Renal pelvis (tissue), 4 donors: ENCODE results near the gene DHCR24. TPM values are rescaled to one million over a fixed set of nuclear protein-coding genes. Genes with fewer than 3 reads are reported as not detected.

Source experiments
- DNase-seq: peaks from one replicate; pipeline ENCODE4 v3.0.0-alpha.2; 2013
- polyA plus RNA-seq, 3 donors: library from polyadenylated mRNA; unstranded; fragments of 120-200 nt; gene quantifications; one replicate each; pipeline ENCODE4 v1.2.1, GENCODE V29; 2013; ENCODE audit not compliant: insufficient read length in 3 of 3

DHCR24 gene
- polyA plus RNA-seq, 3 donors = 82.1 to 110 (median 86.7) TPM

DNA sequence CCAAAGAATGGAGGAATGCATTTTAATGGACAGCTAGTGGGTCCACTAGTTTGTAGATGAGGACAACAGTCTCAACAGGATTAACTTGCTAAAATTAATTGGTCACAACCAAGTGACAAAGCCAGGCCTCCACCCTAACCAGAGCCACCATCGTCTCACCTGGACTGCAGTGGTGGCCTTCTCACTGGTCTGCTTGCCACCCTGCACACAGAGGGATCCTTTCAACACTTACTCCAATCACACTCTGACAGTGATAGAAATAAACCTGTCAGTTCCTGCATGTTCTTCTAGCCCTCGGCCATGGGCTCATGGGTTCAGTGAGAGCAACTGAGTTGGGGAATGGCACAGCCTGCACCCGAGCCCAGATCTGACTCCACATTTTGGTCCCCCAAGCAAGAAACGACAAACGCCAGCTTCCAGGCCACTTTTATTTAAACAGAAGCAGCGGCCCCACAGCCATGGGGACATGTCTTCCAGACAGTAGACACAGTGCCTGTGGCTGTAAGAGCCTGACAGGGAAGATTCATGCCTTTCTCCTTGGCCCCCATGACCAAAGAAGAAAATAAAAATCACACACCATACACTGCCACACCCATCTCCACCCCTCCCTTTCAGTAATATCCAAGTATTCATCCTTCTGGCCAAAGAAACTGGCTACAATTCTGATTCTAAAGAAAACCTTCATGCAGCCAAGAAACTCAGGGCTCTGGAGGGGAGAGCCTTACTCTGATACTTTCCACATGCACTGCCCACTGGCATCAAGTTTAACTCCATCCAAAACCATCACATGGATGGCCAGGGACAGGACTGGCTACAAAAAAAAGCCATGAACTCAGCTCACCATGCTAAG, 37.6 kb downstream of the DHCR24 start:
- no peak for DNase-seq

DNA sequence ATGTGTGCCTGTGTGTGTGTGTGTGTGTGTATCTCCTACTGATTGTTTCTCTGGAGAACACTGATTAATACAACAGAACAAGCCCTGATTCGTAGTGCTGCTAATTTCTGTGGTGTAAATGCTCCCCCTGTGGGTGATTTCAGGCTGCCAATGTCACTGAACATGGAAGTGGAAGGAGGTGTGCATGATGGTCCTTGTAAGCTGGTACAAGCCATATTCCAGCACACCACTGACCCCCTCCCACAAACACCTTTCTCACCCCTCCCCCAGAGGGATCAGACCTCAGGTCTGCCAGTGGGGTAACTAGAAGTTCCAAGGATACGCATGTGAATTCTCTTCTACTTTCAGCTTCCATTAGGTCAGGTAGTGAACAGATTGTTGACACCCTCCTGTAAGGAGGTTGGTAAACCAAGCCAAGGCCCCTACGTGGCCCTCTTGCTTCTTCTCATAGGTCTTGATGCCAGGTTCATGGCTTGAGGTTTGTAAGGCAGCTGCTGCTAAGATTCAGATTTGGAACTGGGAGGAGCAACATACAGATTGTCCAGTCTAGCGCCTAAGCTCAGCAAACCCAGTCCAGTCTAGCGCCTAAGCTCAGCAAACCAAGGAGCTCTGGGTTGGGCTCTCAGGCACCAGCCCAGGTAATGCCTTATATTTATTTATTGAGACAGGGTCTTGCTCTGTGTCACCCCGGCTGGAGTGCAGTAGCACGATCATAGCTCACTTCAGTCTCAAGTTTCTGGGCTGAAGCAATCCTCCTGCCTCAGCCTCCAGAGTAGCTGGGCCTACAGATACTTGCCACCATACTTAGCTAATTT, 38.7 kb downstream of the DHCR24 start:
- DNase-seq = no peak

GRCh38 chr1:54846716-54847284, 40.2 kb downstream of the DHCR24 start:
- DNase-seq = no peak

GRCh38 chr1:54846301-54846700, 40.7 kb downstream of the DHCR24 start:
- no peak for DNase-seq

- DNase-seq = no peak
Measured at GRCh38 chr1:54845772-54846171, 41.2 kb downstream of the DHCR24 start.

GRCh38 chr1:54844564-54844963, 42.4 kb downstream of the DHCR24 start:
- no peak for DNase-seq

DNA sequence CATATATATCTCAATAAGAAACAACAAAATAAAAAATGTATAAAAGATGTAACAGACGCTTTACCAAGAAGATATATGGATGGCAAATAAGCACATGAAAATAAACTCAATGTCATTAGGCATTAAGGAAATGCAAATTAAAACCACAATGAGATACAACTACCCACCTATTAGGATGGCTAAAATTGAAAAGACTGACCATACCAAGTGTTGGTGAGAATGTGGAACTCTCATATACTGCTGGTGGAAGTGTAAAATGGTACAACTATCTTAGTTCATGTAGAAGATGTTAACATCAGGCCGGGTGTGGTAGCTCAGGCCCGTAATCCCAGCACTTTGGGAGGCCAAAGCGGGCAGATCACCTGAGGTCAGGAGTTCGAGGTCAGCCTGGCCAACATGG, 43.5 kb downstream of the DHCR24 start:
- DNase-seq = no peak

GRCh38 chr1:54842963-54843362, 44.0 kb downstream of the DHCR24 start:
- no peak for DNase-seq

- no peak for DNase-seq
Measured at GRCh38 chr1:54842206-54842915, 44.6 kb downstream of the DHCR24 start.

GRCh38 chr1:54839824-54840223, 47.2 kb downstream of the DHCR24 start:
- DNase-seq = no peak

GRCh38 chr1:54838565-54839180, 48.3 kb downstream of the DHCR24 start:
- DNase-seq = no peak

DNA sequence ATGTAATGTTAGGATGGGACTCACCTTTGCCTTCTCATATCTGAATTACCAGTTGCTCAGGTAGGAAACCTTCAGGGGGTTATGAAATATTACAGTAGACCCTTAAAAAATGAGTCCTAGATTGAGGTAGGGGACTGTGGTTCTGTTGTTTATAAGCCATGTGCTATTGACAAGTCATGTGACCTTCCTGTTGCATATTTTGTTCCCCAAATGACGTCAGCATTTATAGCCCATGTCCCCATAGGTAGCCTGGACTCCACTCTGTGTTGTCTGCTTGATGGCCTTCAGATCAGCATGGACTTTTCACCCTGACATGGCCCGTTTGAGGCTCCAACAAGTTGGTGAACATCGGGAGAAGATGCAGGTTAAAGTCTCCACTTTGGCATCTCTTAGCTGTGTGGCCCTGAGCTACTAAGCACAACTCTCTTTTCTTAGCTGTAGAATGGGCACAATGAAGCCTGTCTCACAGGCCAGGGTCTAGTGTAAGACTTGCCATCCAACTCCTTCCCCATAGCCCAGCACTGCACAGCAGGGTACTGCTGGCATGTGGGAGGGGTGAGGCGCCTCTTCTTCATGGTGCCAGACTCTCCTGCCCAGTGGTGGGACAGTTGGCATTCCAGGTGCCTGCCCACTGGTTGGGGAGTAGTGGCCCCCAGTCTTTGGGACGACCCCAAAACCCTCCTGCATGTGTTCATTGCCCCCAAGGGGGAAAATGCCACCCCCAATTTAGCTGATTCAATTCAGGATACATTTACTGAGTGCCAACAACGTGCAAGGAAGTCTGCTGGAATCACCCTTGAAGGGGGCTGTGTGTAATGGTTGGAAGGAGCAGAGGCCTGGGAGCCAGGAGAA, 49.8 kb downstream of the DHCR24 start:
- DNase-seq = no peak

- DNase-seq = no peak
Measured at GRCh38 chr1:54836594-54836993, 50.4 kb downstream of the DHCR24 start.

- no peak for DNase-seq
Measured at GRCh38 chr1:54835970-54836369, 51.0 kb downstream of the DHCR24 start.

GRCh38 chr1:54835131-54835898, 51.7 kb downstream of the DHCR24 start:
- DNase-seq = no peak

DNA sequence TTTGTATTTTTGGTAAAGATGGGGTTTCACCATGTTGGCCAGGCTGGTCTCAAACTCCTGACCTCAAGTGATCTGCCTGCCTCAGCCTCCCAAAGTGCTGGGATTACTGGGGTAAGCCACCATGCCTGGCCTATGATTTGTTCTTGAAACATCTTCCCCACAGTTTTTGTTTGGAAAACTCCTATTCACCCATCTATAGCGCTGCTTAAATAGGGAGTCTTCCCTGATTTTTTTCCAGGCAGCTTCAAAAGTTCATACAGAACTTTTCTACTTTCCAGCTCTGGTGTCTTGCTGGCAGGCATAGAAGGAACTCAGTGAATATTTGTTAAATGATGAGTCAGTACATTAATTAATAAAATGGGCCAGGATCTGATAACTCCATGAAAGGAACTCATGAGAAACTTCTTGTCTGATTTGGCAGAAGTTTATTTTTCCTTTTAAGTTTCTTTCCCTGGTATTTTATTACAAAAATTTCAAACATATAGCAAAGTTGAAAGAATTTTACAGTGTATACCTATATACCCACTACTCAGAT, 52.9 kb downstream of the DHCR24 start:
- DNase-seq = no peak

DNA sequence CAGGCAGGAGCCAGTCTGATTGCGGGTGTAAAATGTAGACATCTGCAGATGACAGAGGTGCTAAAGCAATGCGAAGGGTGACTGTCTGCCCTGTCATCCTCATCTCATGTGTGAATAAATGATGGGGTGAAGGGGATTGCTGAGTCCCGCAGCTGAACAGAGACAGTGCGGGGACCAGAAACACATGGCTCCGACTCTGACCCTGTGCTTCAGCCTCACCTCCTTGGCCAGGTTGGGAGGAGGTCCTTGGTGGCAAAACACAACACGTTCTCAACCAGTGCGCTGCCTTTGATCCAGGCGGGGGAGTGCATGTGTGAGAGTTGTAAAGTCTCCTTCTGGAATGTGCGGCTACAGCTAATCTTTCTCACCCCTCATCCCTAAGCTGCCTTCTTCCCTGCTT, 53.9 kb downstream of the DHCR24 start:
- peak; percentile 39 for DNase-seq

DNA sequence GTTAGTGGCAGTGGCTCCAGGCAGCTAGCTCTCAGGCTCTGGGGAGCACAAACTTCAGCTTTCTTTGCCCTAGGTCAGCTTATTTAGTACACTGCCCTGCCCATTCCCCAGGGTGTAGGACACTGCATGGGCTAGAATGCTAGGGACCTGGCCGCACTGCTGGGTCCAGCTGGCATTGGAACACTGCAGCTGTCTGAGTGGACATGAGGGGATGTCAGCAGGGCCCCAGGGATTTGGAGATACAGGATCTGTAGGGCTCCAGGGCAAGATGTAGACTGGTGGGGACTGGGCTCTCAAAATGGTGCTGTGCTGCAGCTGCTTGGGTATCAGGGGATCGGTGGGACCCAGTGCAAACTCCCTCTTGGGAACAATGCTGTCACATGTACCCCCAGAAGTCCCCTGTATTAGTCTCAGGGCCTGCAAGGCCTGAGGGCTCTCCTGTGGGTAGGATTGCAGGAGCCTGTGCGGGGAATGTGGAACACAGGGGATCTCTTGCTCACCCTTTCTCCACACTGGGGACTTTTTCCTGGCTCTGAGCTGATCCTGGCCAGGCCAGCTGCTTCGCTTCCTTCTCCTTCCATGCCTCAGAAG, 60.7 kb downstream of the DHCR24 start:
- no peak for DNase-seq

DNA sequence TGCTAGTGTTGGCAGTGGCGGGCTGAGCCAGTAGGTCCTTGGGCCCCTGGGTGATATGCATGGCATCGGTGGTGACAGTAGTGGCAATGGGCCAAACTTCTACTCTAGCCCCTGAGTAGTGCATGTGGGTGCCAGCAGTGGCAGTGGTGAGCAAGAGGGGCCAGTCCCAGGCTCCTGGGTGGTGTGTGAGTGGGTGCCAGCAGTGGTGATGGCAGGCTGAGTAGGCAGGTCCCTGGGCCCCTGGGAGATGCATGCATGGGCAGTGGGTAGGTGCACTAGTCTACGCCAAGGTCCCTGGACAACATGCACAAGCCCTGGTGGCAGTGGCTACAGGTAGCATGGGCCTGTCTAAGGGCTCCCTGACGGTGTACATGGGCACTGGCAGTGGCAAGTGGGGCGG, 61.3 kb downstream of the DHCR24 start:
- DNase-seq = no peak
